Astrocyte (in vitro differentiated cells and primary cell): ENCODE data around the gene DYNLL1.

Experiments used
- EZH2 ChIP-seq: IDR thresholded peaks from 2 replicates; pipeline ENCODE4 v1.6.1; 2012; ENCODE audit warnings: mild to moderate bottlenecking, low read length, inconsistent platforms; ENCODE audit not compliant: insufficient read depth
- TF ChIP-seq, protein P1 (sequence below): IDR thresholded peaks from 2 replicates; pipeline ENCODE4 v1.5.1; 2011; ENCODE audit warnings: low read depth, mild to moderate bottlenecking, inconsistent platforms, low read length, moderate library complexity; ENCODE audit not compliant: insufficient read depth

- TF ChIP-seq, protein P1, sequence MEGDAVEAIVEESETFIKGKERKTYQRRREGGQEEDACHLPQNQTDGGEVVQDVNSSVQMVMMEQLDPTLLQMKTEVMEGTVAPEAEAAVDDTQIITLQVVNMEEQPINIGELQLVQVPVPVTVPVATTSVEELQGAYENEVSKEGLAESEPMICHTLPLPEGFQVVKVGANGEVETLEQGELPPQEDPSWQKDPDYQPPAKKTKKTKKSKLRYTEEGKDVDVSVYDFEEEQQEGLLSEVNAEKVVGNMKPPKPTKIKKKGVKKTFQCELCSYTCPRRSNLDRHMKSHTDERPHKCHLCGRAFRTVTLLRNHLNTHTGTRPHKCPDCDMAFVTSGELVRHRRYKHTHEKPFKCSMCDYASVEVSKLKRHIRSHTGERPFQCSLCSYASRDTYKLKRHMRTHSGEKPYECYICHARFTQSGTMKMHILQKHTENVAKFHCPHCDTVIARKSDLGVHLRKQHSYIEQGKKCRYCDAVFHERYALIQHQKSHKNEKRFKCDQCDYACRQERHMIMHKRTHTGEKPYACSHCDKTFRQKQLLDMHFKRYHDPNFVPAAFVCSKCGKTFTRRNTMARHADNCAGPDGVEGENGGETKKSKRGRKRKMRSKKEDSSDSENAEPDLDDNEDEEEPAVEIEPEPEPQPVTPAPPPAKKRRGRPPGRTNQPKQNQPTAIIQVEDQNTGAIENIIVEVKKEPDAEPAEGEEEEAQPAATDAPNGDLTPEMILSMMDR: no peak
- TF ChIP-seq EZH2: no peak
Measured at GRCh38 chr12:120534203-120534702, 38.3 kb downstream of the DYNLL1 start, which contains the start of gene RNF10.
